PC-9 (cell line): ENCODE measurements around the gene ABCD4.

Experiments used
- CTCF ChIP-seq: fragments of 200-600 bp; sonication (generic); conservative IDR thresholded peaks from 2 replicates; pipeline ENCODE4 v1.6.1; 2017; ENCODE audit warnings: mixed run types, antibody characterized with exemption, mild to moderate bottlenecking, moderate library complexity
- EZH2 ChIP-seq: fragments of 200-600 bp; sonication (generic); IDR thresholded peaks from 2 replicates; pipeline ENCODE4 v1.8.0; 2017; ENCODE audit warnings: antibody characterized with exemption, low read depth

GRCh38 chr14:74333909-74334308 lies 31.2 kb upstream of the ABCD4 start:
- TF ChIP-seq CTCF (no peak), EZH2 (no peak)
